Fibroblast of lung (primary cell): ENCODE results near the gene PFN1. TPM values are rescaled to one million over a fixed set of nuclear protein-coding genes. Genes with fewer than 3 reads are reported as not detected.
A peak's percentile ranks its signal among the peaks of the same experiment; 100 is the strongest.
"Not testable (repeated sequence)": the region's sequence is repeated elsewhere in the genome, so short reads cannot be mapped to it uniquely, and the experiment has no call there.

Source experiments
- DNase-seq, 2 donors: peaks; one replicate each; pipeline versions ENCODE4 v3.0.0 to v3.0.0-alpha.2; 2010; ENCODE audit warnings: low read depth in 2 of 2
- H2AFZ ChIP-seq: 2 replicates; pipeline ENCODE4 v1.5.1; 2012; ENCODE audit warnings: low read length, control low read depth, inconsistent platforms
- H3K27ac ChIP-seq: 2 replicates; pipeline ENCODE4 v1.5.1; 2011; ENCODE audit warnings: low read length, control low read depth; ENCODE audit not compliant: insufficient read depth
- H3K27me3 ChIP-seq: 2 replicates; pipeline ENCODE4 v1.5.1; 2011; ENCODE audit warnings: mild to moderate bottlenecking, low read length; ENCODE audit not compliant: control insufficient read depth, insufficient read depth
- H3K36me3 ChIP-seq: 2 replicates; pipeline ENCODE4 v1.5.1; 2011; ENCODE audit warnings: low read length; ENCODE audit not compliant: control insufficient read depth, insufficient read depth
- H3K4me1 ChIP-seq: 2 replicates; pipeline ENCODE4 v1.5.1; 2011; ENCODE audit warnings: low read length; ENCODE audit not compliant: control insufficient read depth, insufficient read depth; ENCODE audit errors: extremely low read depth
- H3K4me2 ChIP-seq: 2 replicates; pipeline ENCODE4 v1.5.1; 2011; ENCODE audit warnings: low read length, control low read depth; ENCODE audit not compliant: insufficient read depth; ENCODE audit errors: extremely low read depth
- H3K4me3 ChIP-seq, 4 experiments: fragments of 200-600 bp in 1 of 4; sonication (generic) in 1 of 4; replicated peaks in 1 of 4; 2 replicates each; pipeline ENCODE4 v1.5.1; 2011 to 2016; ENCODE audit warnings: low read length in 4 of 4, low read depth in 3 of 4, mild to moderate bottlenecking in 3 of 4, control low read depth in 2 of 4, inconsistent platforms in 1 of 4, mixed read lengths in 1 of 4; ENCODE audit not compliant: insufficient read depth in 1 of 4; ENCODE audit errors: control extremely low read depth in 1 of 4
- H3K79me2 ChIP-seq: 2 replicates; pipeline ENCODE4 v1.5.1; 2012; ENCODE audit warnings: mild to moderate bottlenecking, low read length, inconsistent platforms; ENCODE audit not compliant: control insufficient read depth, insufficient read depth
- H3K9ac ChIP-seq: 2 replicates; pipeline ENCODE4 v1.5.1; 2011; ENCODE audit warnings: mild to moderate bottlenecking, low read length, control low read depth; ENCODE audit not compliant: insufficient read depth
- H3K9me3 ChIP-seq: 2 replicates; pipeline ENCODE4 v1.5.1; 2012; ENCODE audit warnings: low read depth, low read length; ENCODE audit not compliant: control insufficient read depth, insufficient read depth
- H4K20me1 ChIP-seq: 2 replicates; pipeline ENCODE4 v1.5.1; 2011; ENCODE audit warnings: low read length; ENCODE audit not compliant: control insufficient read depth, insufficient read depth; ENCODE audit errors: extremely low read depth
- CTCF ChIP-seq, 2 donors: IDR thresholded peaks in 1 of 2; conservative IDR thresholded peaks in 1 of 2; 1 replicate in 1 of 2; 2 replicates in 1 of 2; pipeline ENCODE4 v1.5.1; 2011 to 2012; ENCODE audit warnings: low read length in 2 of 2, control low read depth in 1 of 2, inconsistent platforms in 1 of 2, low read depth in 1 of 2, mild to moderate bottlenecking in 1 of 2
- EZH2 ChIP-seq: IDR thresholded peaks from 2 replicates; pipeline ENCODE4 v1.5.1; 2012; ENCODE audit warnings: low read length, control low read depth, mild to moderate bottlenecking; ENCODE audit errors: missing control alignments
- polyA plus RNA-seq, 2 donors: library from polyadenylated mRNA; depleted of rRNA in 1 of 2; stranded (reverse) in 1 of 2; unstranded in 1 of 2; fragments of >200 nt; gene quantifications; 2 replicates each; pipeline ENCODE4 v1.2.1, GENCODE V29; 2011 to 2012; ENCODE audit warnings: missing spikeins in 1 of 2
- total RNA-seq: library from RNA; depleted of rRNA; stranded (reverse); fragments of >200 nt; gene quantifications from 2 replicates; pipeline ENCODE4 v1.2.1, GENCODE V29; 2014

Gene PFN1
- total and polyA plus RNA-seq, 2 donors (not counting 1 experiment from before 2014, with no cell fraction given), result 422 to 870 TPM

GRCh38 chr17:4913994-4914393 lies 34.3 kb downstream of the PFN1 start:
- no peak for DNase-seq
- no peak overlapping the region for H3K4me2 ChIP-seq
- H3K4me3 ChIP-seq, result no peak overlapping the region

GRCh38 chr17:4908711-4909496 lies 39.4 kb downstream of the PFN1 start:
- Histone ChIP-seq H3K4me3 (no peak overlapping the region), H3K4me2 (peak overlapping the region; percentile 68), H3K79me2 (no peaks in the 10 kb centered on the region), H3K27me3 (peaks cover 2% of the 10 kb centered on the region), H3K27ac (peak overlapping the region; percentile 62), H3K4me1 (peaks cover 6% of the 10 kb centered on the region), H3K9ac (peak overlapping the region; percentile 16), H3K9me3 (no peaks in the 10 kb centered on the region), H3K36me3 (no peaks in the 10 kb centered on the region), H4K20me1 (no peaks in the 10 kb centered on the region), H2AFZ (peak overlapping the region; percentile 88)
- TF ChIP-seq CTCF (conservative IDR thresholded peaks at IDR 0.05 in 1 of 2, IDR thresholded peaks at IDR 0.05 in 1 of 2; ENCODE audit: low read depth in 1 of 2, low read length in 2 of 2) (peak; percentile 84 to 89), EZH2 (no peak)
- peak; percentile 83 to 96 for DNase-seq

More at GRCh38 chr17:4913994-4914393, 34.3 kb downstream of the PFN1 start:
- Histone ChIP-seq H3K36me3 (no peaks in the 10 kb centered on the region), H3K4me1 (peaks cover under 1% of the 10 kb centered on the region), H3K9me3 (no peaks in the 10 kb centered on the region), H2AFZ (no peak overlapping the region), H4K20me1 (no peaks in the 10 kb centered on the region), H3K79me2 (no peaks in the 10 kb centered on the region), H3K9ac (no peak overlapping the region), H3K27ac (no peak overlapping the region), H3K27me3 (no peaks in the 10 kb centered on the region)
- TF ChIP-seq EZH2 (no peak), CTCF (conservative IDR thresholded peaks at IDR 0.05 in 1 of 2, IDR thresholded peaks at IDR 0.05 in 1 of 2; ENCODE audit: low read depth in 1 of 2, low read length in 2 of 2) (no peak)

- Histone ChIP-seq H3K36me3 (no peaks in the 10 kb centered on the region), H3K27ac (peak overlapping the region; percentile 62), H3K9ac (no peak overlapping the region), H3K79me2 (no peaks in the 10 kb centered on the region), H3K4me2 (no peak overlapping the region), H3K4me1 (peaks cover 6% of the 10 kb centered on the region), H3K9me3 (no peaks in the 10 kb centered on the region), H4K20me1 (no peaks in the 10 kb centered on the region), H3K27me3 (peaks cover 2% of the 10 kb centered on the region), H3K4me3 (no peak overlapping the region), H2AFZ (peak overlapping the region; percentile 88)
- TF ChIP-seq CTCF (conservative IDR thresholded peaks at IDR 0.05 in 1 of 2, IDR thresholded peaks at IDR 0.05 in 1 of 2; ENCODE audit: low read depth in 1 of 2, low read length in 2 of 2) (no peak), EZH2 (no peak)
- no peak for DNase-seq
These were observed 40.0 kb downstream of the PFN1 start for GRCh38 chr17:4908301-4908700.

GRCh38 chr17:4906642-4907041 lies 41.7 kb downstream of the PFN1 start:
- not testable (repeated sequence) for H3K4me3 ChIP-seq

More at GRCh38 chr17:4906642-4907041, 41.7 kb downstream of the PFN1 start:
- H4K20me1 ChIP-seq, H3K4me2 ChIP-seq, H3K27me3 ChIP-seq, H3K27ac ChIP-seq, H3K36me3 ChIP-seq, H3K79me2 ChIP-seq, H2AFZ ChIP-seq, H3K9me3 ChIP-seq, H3K9ac ChIP-seq, H3K4me1 ChIP-seq, DNase-seq: not testable (repeated sequence)
